ENCODE measurements around the gene NOTCH2NLA. TPM values are rescaled to one million over a fixed set of nuclear protein-coding genes. Genes with fewer than 3 reads are reported as not detected.
A peak's percentile ranks its signal among the peaks of the same experiment; 100 is the strongest.
"Not testable (repeated sequence)": the region's sequence is repeated elsewhere in the genome, so short reads cannot be mapped to it uniquely, and the experiment has no call there.

Gene NOTCH2NLA
- 45.8 and 57.5 TPM in 2 replicates for total RNA-seq (2021)
- Bru-seq, nascent RNA: percentile 70 among the genes with signal in this experiment
- BruChase-seq, experiment 1, labeled RNA remaining after a 2-hour chase: percentile 87 among the genes with signal in this experiment
- percentile 64 among the genes with signal in this experiment for BruChase-seq, experiment 2, labeled RNA remaining after a 6-hour chase
- long read RNA-seq, transcript NOTCH2NLA-201 (5 exons, 1,874 nt): major isoform, 5 of 7 reads
- long read RNA-seq, partial matches to known transcripts: 0 of 7 reads
- long read RNA-seq, other reads (novel, unspliced or antisense): 2 of 7 reads

DNA sequence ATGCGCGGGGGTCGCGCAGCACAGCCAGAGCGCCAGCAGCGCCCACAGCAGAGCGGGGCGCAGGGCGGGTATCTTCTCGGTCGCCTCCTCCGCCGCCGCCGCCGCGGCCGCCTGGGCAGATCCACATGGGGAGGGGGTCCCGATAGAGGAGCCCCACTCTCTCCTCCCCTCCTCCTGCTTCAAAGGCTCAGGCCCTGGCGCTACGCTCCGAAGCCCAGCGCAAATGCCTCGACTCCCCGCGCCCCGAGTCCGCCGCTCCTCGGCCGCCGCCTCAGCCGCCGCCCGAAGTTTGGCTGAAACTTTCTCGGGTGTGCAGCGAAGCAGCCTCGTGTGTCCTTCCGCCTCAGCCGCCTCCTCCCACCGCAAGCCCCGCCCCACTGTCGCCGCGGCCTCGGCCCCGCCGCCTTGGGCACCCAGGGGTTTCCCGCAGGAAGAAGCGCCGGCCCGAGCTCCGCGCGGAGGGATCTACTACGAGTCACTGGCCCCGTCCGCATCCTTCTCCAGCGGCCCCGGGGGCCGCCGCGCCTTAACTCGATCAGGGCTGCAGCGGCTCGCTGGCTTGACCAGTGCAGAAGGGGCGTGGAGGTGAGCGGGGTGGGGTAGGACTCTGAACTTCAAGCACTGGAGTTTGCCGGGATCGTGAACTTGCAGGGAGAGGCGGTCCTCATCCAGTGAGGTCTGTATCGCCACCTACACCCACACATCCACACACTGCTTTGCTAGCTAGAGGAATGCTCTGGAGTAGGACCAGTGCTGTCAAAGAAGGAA, at the start of gene NOTCH2NLA:
NOTCH2NLA (minus strand) TSS at position 312 of the 768 bp plus-strand sequence. CDS start 39,684 bp downstream, outside the sequence.
- BruUV-seq (replicated peaks); CTCF ChIA-PET: not testable (repeated sequence)
- DNase-seq: peak in 1 of 2 experiments; percentile 38

DNA sequence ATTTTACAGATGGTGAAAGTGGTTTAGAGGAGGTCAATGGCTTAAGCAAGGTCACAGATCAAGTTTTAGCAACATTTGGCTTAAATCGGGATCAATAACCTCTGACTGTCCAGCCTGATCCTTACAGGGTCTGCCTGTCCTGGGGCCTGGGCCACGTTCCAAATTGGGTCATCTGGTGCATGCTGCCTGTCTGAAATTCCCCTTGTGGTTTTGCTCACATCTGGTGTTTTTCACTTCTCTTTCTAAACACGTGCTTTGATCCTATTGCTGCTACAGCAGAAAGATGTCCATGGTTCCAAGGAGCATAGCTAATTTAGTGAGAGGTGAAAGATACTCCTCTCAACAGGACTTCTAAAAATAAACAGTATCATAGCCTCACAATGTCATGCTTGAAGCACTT, 49.5 kb upstream of the NOTCH2NLA start:
- H3K36me3 ChIP-seq (ENCODE audit: low read depth); H3K27me3 ChIP-seq (ENCODE audit: insufficient read depth, low read depth); CTCF ChIA-PET; H3K9me3 ChIP-seq (ENCODE audit: insufficient read depth, low read depth); DNase-seq; POLR2A ChIA-PET (ENCODE audit: unreplicated experiment); H3K79me2 ChIP-seq (ENCODE audit: low read depth); intact Hi-C loops (cut with micrococcal nuclease; ENCODE audit: unreplicated experiment); H4K20me1 ChIP-seq (ENCODE audit: insufficient read depth); H3K4me2 ChIP-seq; BruUV-seq (replicated peaks); H3K27ac ChIP-seq; H3K4me3 ChIP-seq; H3K4me1 ChIP-seq (replicated peaks; ENCODE audit: insufficient read depth); H3F3A ChIP-seq (ENCODE audit: insufficient read depth, low read depth); H3K9me2 ChIP-seq (ENCODE audit: insufficient read depth); H2AFZ ChIP-seq: not testable (repeated sequence)

More for the DNA sequence above, at the start of gene NOTCH2NLA:
- H3K27ac ChIP-seq; intact Hi-C loops (cut with micrococcal nuclease; ENCODE audit: unreplicated experiment); H3K4me1 ChIP-seq (replicated peaks; ENCODE audit: insufficient read depth); H3K4me2 ChIP-seq; H3K79me2 ChIP-seq (ENCODE audit: low read depth); H3K27me3 ChIP-seq (ENCODE audit: insufficient read depth, low read depth); H3K9me2 ChIP-seq (ENCODE audit: insufficient read depth); H3K36me3 ChIP-seq (ENCODE audit: low read depth); POLR2A ChIA-PET (ENCODE audit: unreplicated experiment); H3K9me3 ChIP-seq (ENCODE audit: insufficient read depth, low read depth); H3F3A ChIP-seq (ENCODE audit: insufficient read depth, low read depth); H4K20me1 ChIP-seq (ENCODE audit: insufficient read depth); H2AFZ ChIP-seq: not testable (repeated sequence)
- peak within 1 kb of the TSS; percentile 54; the same call in 1 of the 2 replicates for H3K4me3 ChIP-seq

DNA sequence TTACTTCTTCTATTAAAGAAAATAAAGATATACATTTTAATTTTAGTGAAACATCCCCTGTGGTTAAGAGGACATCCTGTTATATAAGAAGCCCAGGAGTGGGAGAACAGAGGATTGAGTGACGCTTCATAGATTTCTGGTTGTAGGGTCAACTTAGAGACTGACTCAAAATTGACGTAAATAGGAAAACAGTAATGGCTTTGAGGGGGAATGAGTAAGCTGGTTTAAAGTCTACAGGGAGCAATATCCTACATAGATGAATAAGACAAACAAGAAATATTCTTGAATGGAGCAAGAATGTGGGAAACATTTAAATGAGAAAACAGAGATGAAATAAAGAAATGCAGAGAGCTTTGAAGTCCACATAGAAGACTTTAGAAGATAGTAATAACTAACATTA, 48.3 kb upstream of the NOTCH2NLA start:
- H3K27me3 ChIP-seq (ENCODE audit: insufficient read depth, low read depth); DNase-seq; H3K9me2 ChIP-seq (ENCODE audit: insufficient read depth); BruUV-seq (replicated peaks); H3K4me2 ChIP-seq; H3K27ac ChIP-seq; POLR2A ChIA-PET (ENCODE audit: unreplicated experiment); H3K79me2 ChIP-seq (ENCODE audit: low read depth); H3K4me1 ChIP-seq (replicated peaks; ENCODE audit: insufficient read depth); H3F3A ChIP-seq (ENCODE audit: insufficient read depth, low read depth); H3K4me3 ChIP-seq; H3K9me3 ChIP-seq (ENCODE audit: insufficient read depth, low read depth); H4K20me1 ChIP-seq (ENCODE audit: insufficient read depth); CTCF ChIA-PET; H3K36me3 ChIP-seq (ENCODE audit: low read depth); intact Hi-C loops (cut with micrococcal nuclease; ENCODE audit: unreplicated experiment); H2AFZ ChIP-seq: not testable (repeated sequence)

DNA sequence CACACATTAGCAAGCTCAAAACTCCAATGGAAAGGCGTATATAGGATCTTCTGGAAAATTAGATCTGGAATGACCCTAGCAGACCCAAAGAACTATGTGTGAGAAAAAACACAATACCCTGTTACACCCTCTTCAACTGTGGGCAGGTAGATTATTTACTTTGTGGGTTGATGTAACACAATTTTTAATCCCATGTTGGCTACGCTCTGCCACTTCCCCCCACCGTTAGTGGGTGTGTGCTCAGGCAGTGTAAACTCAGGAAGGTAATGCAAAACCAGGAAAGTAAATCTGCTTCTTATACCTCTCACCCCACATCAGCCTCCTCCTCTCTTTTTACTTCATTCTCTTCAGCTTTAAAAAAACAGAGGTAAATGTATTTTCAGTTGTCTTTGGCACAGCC, 45.3 kb upstream of the NOTCH2NLA start:
- intact Hi-C loops (cut with micrococcal nuclease; ENCODE audit: unreplicated experiment); H3K79me2 ChIP-seq (ENCODE audit: low read depth); H3K27me3 ChIP-seq (ENCODE audit: insufficient read depth, low read depth); POLR2A ChIA-PET (ENCODE audit: unreplicated experiment); H4K20me1 ChIP-seq (ENCODE audit: insufficient read depth); H3K27ac ChIP-seq; H2AFZ ChIP-seq; H3K4me1 ChIP-seq (replicated peaks; ENCODE audit: insufficient read depth); H3K4me2 ChIP-seq; DNase-seq; H3K9me3 ChIP-seq (ENCODE audit: insufficient read depth, low read depth); BruUV-seq (replicated peaks); H3K9me2 ChIP-seq (ENCODE audit: insufficient read depth); H3F3A ChIP-seq (ENCODE audit: insufficient read depth, low read depth); CTCF ChIA-PET; H3K36me3 ChIP-seq (ENCODE audit: low read depth); H3K4me3 ChIP-seq: not testable (repeated sequence)

DNA sequence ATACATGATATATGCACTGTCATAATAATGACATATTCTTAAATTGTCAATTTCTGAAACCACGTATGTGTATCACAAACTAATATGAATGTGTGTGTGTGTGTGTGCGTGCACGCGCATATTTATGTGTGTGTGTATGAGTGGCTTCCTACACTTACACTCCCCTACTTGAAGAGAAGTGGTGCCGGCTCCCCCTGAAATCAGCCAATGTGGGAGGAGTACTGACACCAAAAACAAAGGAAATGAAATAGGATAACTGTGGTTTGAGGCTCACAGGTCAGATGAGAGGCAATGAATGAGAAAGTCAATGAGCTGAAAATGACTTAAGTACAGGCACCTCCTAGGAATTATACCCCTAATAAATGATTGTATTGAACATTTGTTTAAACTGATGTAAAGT, 44.4 kb upstream of the NOTCH2NLA start:
- H3K9me2 ChIP-seq (ENCODE audit: insufficient read depth); H3K9me3 ChIP-seq (ENCODE audit: insufficient read depth, low read depth): not testable (repeated sequence)

DNA sequence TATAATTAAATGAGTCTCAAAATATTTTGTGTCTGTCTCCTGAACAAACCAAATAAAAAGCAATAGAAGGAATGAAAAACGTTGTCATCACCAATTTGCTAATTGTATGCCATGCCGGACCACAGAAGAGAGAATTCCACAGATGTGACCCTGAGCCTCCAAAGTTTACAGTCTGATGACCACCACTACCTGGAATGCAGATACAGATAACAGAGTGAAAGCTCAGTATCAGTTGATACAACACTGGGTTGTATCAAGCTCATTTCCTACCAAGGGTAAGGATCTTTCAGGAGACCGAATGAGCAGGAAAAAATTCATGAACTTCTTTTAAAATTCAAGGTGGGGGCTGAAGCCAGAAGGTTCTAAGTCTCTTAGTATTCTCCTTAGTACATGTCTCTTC, 43.9 kb upstream of the NOTCH2NLA start:
- H3K27me3 ChIP-seq (ENCODE audit: insufficient read depth, low read depth); H4K20me1 ChIP-seq (ENCODE audit: insufficient read depth); intact Hi-C loops (cut with micrococcal nuclease; ENCODE audit: unreplicated experiment); DNase-seq; H3K9me2 ChIP-seq (ENCODE audit: insufficient read depth); H3K79me2 ChIP-seq (ENCODE audit: low read depth); H3K27ac ChIP-seq; H3K36me3 ChIP-seq (ENCODE audit: low read depth); CTCF ChIA-PET; POLR2A ChIA-PET (ENCODE audit: unreplicated experiment); H3K4me3 ChIP-seq; H3K9me3 ChIP-seq (ENCODE audit: insufficient read depth, low read depth); H3K4me2 ChIP-seq; H3F3A ChIP-seq (ENCODE audit: insufficient read depth, low read depth); BruUV-seq (replicated peaks); H2AFZ ChIP-seq; H3K4me1 ChIP-seq (replicated peaks; ENCODE audit: insufficient read depth): not testable (repeated sequence)

More for the DNA sequence above, 44.4 kb upstream of the NOTCH2NLA start:
- H3F3A ChIP-seq (ENCODE audit: insufficient read depth, low read depth); H3K27me3 ChIP-seq (ENCODE audit: insufficient read depth, low read depth); intact Hi-C loops (cut with micrococcal nuclease; ENCODE audit: unreplicated experiment); BruUV-seq (replicated peaks); H4K20me1 ChIP-seq (ENCODE audit: insufficient read depth); H3K27ac ChIP-seq; H3K79me2 ChIP-seq (ENCODE audit: low read depth); H3K4me1 ChIP-seq (replicated peaks; ENCODE audit: insufficient read depth); CTCF ChIA-PET; DNase-seq; H3K36me3 ChIP-seq (ENCODE audit: low read depth); H2AFZ ChIP-seq; POLR2A ChIA-PET (ENCODE audit: unreplicated experiment); H3K4me2 ChIP-seq; H3K4me3 ChIP-seq: not testable (repeated sequence)

DNA sequence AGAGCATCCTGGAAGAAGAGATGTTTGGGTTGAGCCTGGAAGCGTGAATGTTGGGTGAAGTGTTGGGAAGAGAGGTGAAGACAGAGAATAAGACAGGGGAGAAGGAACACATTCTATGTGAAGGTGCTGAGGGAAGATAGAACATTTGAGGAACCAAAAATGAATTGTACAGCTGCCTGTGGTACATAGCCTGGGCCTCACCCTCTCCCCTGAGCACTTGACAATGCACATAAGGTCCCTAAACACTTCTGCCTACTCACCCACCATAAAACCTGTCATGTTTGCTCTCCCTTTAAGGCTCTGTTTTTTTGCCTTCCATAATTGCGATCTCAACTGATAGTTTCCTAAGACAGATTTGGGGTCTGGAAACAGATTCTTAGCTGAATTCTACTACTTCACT, 43.2 kb upstream of the NOTCH2NLA start:
- CTCF ChIA-PET; H3K79me2 ChIP-seq (ENCODE audit: low read depth); H4K20me1 ChIP-seq (ENCODE audit: insufficient read depth); H3K9me3 ChIP-seq (ENCODE audit: insufficient read depth, low read depth); H3K4me1 ChIP-seq (replicated peaks; ENCODE audit: insufficient read depth); H3F3A ChIP-seq (ENCODE audit: insufficient read depth, low read depth); H3K27me3 ChIP-seq (ENCODE audit: insufficient read depth, low read depth); H3K4me3 ChIP-seq; DNase-seq; H2AFZ ChIP-seq; H3K36me3 ChIP-seq (ENCODE audit: low read depth); intact Hi-C loops (cut with micrococcal nuclease; ENCODE audit: unreplicated experiment); H3K9me2 ChIP-seq (ENCODE audit: insufficient read depth); POLR2A ChIA-PET (ENCODE audit: unreplicated experiment); BruUV-seq (replicated peaks); H3K27ac ChIP-seq; H3K4me2 ChIP-seq: not testable (repeated sequence)

Data from PC-9 (cell line).